Stimulated activated CD4-positive, alpha-beta T cell treated with anti-CD3 and anti-CD28 coated beads, Interleukin-1b, Interleukin-23, amount 100 ng/mL, for 4 hours (primary cell): ENCODE results near the gene GLS2.
"Not testable (repeated sequence)": the region's sequence is repeated elsewhere in the genome, so short reads cannot be mapped to it uniquely, and the experiment has no call there.

Source experiments
- DNase-seq, 2 donors: peaks; one replicate each; pipeline ENCODE4 v3.0.0-alpha.2; 2020; ENCODE audit warnings: low read depth in 2 of 2

The GLS2 gene

GRCh38 chr12:56493409-56494105 is 5.6 kb upstream of the GLS2 start:
- not testable (repeated sequence) for DNase-seq

GRCh38 chr12:56490360-56490759 is 2.4 kb upstream of the GLS2 start:
- DNase-seq, result no peak

GRCh38 chr12:56487448-56488040 is 417 bp downstream of the GLS2 start:
- peak in 1 of 2 donors; percentile 13 for DNase-seq

GRCh38 chr12:56486694-56487093 is 1.3 kb downstream of the GLS2 start:
- no peak for DNase-seq

GRCh38 chr12:56484566-56484965 is 3.4 kb downstream of the GLS2 start:
- no peak for DNase-seq

GRCh38 chr12:56479625-56480024 is 8.3 kb downstream of the GLS2 start:
- no peak for DNase-seq

GRCh38 chr12:56477521-56478225 is 10.3 kb downstream of the GLS2 start:
- DNase-seq, result no peak

GRCh38 chr12:56476972-56477432 is 11.0 kb downstream of the GLS2 start:
- no peak for DNase-seq

GRCh38 chr12:56476143-56476542 is 11.8 kb downstream of the GLS2 start:
- no peak for DNase-seq

- no peak for DNase-seq
These were observed 13.6 kb downstream of the GLS2 start for GRCh38 chr12:56474389-56474788.

GRCh38 chr12:56469007-56469930 is 18.7 kb downstream of the GLS2 start:
- no peak for DNase-seq

- DNase-seq, result peak; percentile 88 to 92
These were observed 19.6 kb downstream of the GLS2 start, which contains the start of gene SPRYD4 for GRCh38 chr12:56468216-56469006. TSS of gene SPRYD4 (plus strand) at chr12:56468578. CDS start at chr12:56468592, 14 bp downstream.

GRCh38 chr12:56462565-56462964 is 25.4 kb downstream of the GLS2 start:
- DNase-seq, result no peak

GRCh38 chr12:56461235-56462159 is 26.5 kb downstream of the GLS2 start:
- no peak for DNase-seq

GRCh38 chr12:56457817-56458216 is 30.1 kb downstream of the GLS2 start:
- no peak for DNase-seq

GRCh38 chr12:56454557-56454956 is 33.4 kb downstream of the GLS2 start, which contains the start of gene MIP:
TSS of gene MIP (minus strand) at chr12:56454657. CDS start at chr12:56454613, 44 bp downstream.
- DNase-seq, result no peak

GRCh38 chr12:56451147-56451546 is 36.8 kb downstream of the GLS2 start:
- DNase-seq, result no peak

GRCh38 chr12:56450241-56450640 is 37.7 kb downstream of the GLS2 start:
- no peak for DNase-seq

- no peak for DNase-seq
These were observed 38.4 kb downstream of the GLS2 start for GRCh38 chr12:56449622-56449984.
